GM18873 (cell line): Measurements from ENCODE around the gene PLA2G3.
"Not testable (repeated sequence)": the region's sequence is repeated elsewhere in the genome, so short reads cannot be mapped to it uniquely, and the experiment has no call there.

Experiments
- ATAC-seq: cut with Tn5 transposase; IDR thresholded peaks from one replicate; pipeline ENCODE4 v1.9.1; 2021; ENCODE audit warnings: mild to moderate bottlenecking, moderate library complexity, moderate number of reproducible peaks; ENCODE audit not compliant: unreplicated experiment, low FRiP score

PLA2G3 gene, protein sequence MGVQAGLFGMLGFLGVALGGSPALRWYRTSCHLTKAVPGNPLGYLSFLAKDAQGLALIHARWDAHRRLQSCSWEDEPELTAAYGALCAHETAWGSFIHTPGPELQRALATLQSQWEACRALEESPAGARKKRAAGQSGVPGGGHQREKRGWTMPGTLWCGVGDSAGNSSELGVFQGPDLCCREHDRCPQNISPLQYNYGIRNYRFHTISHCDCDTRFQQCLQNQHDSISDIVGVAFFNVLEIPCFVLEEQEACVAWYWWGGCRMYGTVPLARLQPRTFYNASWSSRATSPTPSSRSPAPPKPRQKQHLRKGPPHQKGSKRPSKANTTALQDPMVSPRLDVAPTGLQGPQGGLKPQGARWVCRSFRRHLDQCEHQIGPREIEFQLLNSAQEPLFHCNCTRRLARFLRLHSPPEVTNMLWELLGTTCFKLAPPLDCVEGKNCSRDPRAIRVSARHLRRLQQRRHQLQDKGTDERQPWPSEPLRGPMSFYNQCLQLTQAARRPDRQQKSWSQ

GRCh38 chr22:31139866-31140716 lies at the start of gene PLA2G3:
Gene PLA2G3 (minus strand): TSS chr22:31140508. CDS start chr22:31140354, 154 bp downstream.
- ATAC-seq, result no peak

DNA sequence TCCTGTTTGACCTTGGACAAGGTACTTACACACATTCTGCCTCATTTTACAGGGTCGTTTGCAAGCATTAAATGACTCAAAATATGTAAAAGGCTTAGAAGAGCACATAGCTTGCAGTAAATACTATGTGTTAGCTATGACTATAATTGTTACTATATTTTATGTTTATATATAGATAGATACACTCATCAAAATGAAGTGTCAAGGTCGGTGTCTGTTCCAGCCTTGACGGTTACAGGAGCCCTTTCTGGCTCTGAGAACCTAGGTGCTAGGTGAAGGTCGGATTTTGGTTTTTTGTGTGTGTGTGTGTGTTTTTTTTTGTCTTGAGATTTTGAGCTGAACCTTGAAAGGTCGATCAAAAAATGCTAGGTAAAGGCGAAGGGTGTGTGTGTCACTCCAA lies 47.3 kb upstream of the PLA2G3 start:
- ATAC-seq, result no peak

DNA sequence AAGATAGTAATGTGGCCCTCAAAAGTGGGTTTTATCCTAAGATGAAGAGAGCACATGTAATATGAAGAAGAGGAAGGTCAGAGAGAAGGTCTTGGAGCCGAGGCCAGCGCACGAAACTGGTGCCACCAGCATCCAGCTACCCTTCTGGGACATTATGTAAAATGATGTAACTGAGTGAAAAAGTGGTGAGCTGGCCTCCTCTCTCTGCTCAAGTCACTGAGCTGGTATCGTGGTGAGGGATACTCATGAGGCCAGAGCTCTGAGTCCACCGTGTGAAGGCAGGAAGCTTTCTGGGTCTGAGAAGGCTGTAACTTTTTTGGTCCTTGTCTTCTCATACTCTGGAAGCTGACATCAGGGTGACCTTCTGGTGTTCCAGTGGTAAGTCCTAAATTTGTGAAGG lies 44.7 kb upstream of the PLA2G3 start:
- ATAC-seq, result no peak

DNA sequence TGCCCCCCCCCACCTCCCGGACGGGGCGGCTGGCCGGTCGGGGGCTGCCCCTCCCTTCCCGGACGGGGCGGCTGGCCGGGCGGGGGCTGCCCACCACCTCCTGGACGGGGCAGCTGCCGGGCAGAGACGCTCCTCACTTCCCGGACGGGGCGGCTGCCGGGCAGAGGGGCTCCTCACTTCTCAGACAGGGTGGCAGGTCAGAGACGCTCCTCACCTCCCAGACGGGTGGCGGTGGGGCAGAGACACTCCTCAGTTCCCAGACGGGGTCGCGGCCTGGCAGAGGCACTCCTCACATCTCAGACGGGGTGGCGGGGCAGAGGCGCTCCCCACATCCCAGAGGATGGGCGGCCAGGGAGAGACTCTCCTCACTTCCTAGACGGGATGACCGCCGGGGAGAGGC lies 43.7 kb upstream of the PLA2G3 start:
- no peak for ATAC-seq

DNA sequence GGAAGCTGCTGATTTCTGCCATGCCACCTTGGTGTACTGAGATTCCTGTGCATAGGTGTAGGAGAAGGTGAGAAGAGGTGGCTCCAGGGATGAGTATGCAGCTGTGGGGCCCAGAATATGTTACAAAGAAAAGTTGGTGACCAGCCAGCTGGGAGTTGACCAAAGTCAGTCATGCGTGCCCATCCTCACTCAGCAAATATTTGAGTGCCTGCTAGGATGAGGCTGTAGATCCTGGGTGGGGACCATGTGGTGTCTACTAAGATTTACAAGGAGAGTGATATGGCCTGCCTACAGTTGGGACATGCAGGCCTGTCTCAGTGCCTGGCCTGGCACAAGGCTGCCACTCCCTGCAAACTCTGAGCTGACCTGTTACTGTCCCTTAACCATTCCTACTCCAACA lies 39.0 kb upstream of the PLA2G3 start:
- ATAC-seq, result no peak

GRCh38 chr22:31178859-31179258 lies 38.6 kb upstream of the PLA2G3 start:
- ATAC-seq, result no peak

- no peak for ATAC-seq
Observed at GRCh38 chr22:31177420-31178162, 37.3 kb upstream of the PLA2G3 start.

DNA sequence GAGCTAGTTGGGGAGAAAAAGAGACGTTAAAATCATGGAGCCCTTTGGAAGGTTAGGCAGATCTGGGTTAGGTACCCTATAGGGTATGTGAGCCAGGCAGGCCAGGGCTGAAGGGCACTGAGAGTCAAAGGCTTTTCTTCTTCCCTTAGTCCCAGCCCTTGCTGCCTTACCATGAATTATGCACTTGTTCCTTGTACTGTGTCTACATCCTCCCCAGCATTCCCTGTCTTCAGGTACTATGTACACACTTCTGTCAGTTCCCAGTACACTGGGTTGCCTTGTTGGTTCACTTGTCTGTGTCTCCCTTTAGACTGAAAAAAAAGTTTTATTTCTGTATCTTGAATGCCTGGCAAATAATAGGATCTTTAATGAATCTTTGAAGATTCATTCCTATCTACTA lies 36.6 kb upstream of the PLA2G3 start:
- no peak for ATAC-seq

GRCh38 chr22:31173386-31174145 lies 33.3 kb upstream of the PLA2G3 start:
- ATAC-seq, result no peak

DNA sequence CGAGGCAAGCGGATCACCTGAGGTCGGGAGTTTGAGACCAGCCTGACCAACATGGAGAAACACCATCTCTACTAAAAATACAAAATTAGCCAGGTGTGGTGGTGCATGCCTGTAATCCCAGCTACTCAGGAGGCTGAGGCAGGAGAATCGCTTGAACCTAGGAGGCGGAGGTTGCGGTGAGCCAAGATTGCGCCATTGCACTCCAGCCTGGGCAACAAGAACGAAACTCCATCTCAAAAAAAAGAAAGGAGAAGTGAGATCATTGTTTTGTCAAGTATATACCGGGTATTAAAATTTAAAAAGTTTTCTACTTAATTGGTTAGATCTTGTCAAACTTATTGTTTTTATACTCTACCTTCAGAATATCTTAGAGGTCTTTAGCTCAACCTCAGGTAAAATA lies 31.4 kb upstream of the PLA2G3 start:
- ATAC-seq, result not testable (repeated sequence)

- no peak for ATAC-seq
Observed at GRCh38 chr22:31170971-31171370, 30.7 kb upstream of the PLA2G3 start.

DNA sequence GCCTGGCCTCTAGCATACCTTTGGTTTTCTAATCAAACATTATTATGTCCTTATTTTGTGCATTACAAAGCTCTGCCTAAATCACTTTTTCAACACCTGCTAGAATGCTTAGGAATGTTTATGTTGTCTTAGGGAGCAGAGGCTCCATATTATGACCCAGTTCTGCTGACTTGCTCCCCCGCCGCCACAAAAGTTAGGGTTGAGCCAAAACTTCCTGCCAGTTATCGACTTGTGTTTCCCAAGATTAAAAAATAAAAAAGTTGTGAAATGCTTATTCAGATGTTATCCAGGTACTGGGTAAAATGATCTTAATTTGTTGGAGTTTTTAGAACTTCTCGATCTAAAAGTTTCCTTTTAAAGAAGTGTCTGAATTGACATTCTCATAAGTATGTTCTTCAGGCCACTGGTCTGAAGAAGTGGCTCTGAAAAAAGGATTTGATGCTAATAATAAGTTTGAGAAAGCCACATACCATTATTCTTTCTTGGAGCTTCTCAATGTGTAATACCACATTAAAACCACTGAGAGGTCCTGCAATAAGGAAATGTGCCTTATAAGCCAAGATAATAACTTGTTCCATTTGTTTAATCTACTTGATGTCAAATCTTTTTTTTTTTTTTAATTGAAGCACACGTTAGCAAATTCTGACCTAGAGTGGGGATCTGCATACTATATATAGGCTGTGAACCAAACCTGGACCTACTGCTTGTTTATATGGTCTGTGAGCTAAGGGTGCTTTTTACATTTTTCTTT lies 21.9 kb upstream of the PLA2G3 start:
- no peak for ATAC-seq

GRCh38 chr22:31161386-31161785 lies 21.1 kb upstream of the PLA2G3 start:
- ATAC-seq, result no peak

DNA sequence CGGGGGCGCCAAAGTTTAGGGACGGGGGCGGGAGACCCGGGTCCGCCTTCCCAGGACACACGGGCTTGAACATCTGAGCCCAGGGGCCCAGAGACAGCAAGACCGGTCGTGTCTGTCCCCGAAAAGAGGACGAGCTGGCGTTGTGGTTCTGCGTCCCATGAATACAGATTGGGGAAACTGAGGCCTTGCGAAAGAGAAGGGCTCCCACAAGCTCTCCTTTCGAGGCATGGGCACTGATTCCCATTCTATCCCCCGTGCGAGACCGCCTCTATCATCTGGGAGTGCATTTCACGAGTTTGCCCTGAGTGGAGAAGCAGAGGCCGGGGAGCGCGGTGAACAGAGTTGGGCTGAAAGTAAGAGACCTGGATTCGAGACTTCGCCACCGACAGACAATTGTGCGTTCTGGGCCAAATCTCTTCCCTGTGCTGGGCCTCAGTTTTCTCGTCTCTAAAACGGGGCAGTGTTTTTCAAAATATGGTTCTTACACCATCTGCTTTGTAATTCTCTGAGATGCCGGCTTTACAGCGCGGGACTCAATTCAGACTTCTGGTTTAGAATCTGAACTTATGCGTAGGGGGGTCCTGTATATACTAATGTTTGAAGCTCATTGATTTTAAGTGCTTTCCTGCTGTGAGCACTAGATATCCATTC lies 20.1 kb upstream of the PLA2G3 start:
- ATAC-seq, result no peak

- no peak for ATAC-seq
Observed at GRCh38 chr22:31155422-31155821, 15.1 kb upstream of the PLA2G3 start.

- ATAC-seq, result no peak
Observed at GRCh38 chr22:31154975-31155374, 14.7 kb upstream of the PLA2G3 start.

DNA sequence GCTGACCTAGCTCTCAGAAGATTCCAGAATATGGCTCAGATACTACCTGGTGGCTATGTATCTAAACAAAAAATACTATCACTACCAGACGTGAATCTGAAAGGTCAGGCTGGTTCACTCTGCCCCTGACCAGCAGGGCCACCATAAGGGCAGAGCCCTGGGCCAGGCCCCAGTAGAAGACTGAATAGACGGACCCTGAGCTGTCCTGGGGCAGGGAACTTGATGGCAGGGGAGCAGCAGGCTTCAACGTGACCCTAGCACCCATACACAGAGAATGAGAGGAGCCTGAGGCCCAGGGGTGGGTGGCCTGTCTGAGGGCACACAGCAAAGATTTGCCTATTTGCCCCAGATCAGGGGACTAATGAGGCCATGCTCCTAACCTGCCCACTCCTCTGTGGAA lies 13.0 kb upstream of the PLA2G3 start:
- no peak for ATAC-seq

DNA sequence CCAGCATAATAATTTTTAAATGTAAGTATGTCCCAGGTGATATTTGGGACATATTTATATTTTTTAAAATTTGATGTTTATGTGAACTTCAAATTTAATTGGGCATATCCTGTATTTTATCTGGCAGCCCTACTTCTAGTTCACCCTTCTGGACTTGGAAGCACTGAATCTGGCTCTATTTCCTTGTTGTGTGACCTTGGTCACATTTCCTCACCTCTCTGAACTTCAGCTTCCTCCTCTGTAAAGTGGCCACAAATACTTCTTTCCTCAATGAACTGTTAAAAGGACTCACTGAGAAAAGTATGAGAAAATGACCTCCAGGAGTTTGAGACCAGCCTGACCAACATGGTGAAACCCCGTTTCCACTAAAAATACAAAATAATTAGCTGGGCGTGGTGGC lies 11.6 kb upstream of the PLA2G3 start:
- ATAC-seq, result no peak

DNA sequence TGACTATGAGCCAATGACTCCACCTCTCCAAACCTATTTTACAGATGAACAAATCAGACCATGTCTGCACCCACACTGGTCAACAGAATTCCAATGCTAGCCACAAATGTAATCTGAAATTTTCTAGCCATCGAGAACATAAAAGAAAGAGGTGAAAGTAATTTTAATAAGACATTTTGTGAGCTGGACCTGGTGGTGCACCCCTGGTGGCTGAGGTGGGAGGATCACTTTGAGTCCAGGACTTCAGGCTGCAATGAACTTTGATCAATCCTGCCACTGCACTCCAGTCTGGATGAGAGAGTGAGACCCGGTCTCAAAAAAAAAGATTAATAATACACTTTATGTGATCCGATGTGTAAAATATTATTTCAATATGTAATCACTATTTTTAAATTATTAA lies 10.3 kb upstream of the PLA2G3 start:
- ATAC-seq, result no peak
